SK-N-SH treated with all-trans-retinoic acid at 6 μM for 48 hours (cell line): ENCODE measurements around the gene DPAGT1.

Experiments
- ATAC-seq: fragments of 200-7000 bp; cut with Tn5 transposase; 3 replicates; pipeline ENCODE4 v1.9.1; 2020; ENCODE audit warnings: mild to moderate bottlenecking, moderate library complexity
- ARNTL ChIP-seq: fragments of 450-650 bp; formaldehyde crosslinking; IDR thresholded peaks from 2 replicates; pipeline ENCODE4 v1.5.0; 2020; ENCODE audit warnings: low read depth, mild to moderate bottlenecking, moderate library complexity, borderline replicate concordance
- BACH2 ChIP-seq: fragments of 250-450 bp; sonication (Bioruptor Pico); IDR thresholded peaks from 2 replicates; pipeline ENCODE4 v1.9.0; 2021; ENCODE audit warnings: mild to moderate bottlenecking, borderline replicate concordance
- CSDC2 ChIP-seq: fragments of 250-450 bp; sonication (Bioruptor Pico); IDR thresholded peaks from 2 replicates; pipeline ENCODE4 v1.5.0; 2020; ENCODE audit warnings: mild to moderate bottlenecking, moderate library complexity
- CSRNP3 ChIP-seq: fragments of 250-450 bp; sonication (Bioruptor Pico); IDR thresholded peaks from 2 replicates; pipeline ENCODE4 v1.5.1; 2021; ENCODE audit warnings: mild to moderate bottlenecking, moderate library complexity
- ESRRG ChIP-seq: fragments of 250-450 bp; sonication (Bioruptor Pico); IDR thresholded peaks from 2 replicates; pipeline ENCODE4 v1.6.1; 2021; ENCODE audit warnings: mild to moderate bottlenecking
- GLIS3 ChIP-seq: fragments of 250-450 bp; sonication (Bioruptor Pico); IDR thresholded peaks from 2 replicates; pipeline ENCODE4 v1.5.0; 2020; ENCODE audit warnings: mild to moderate bottlenecking, moderate library complexity
- ISL1 ChIP-seq: fragments of 250-450 bp; sonication (Bioruptor Pico); IDR thresholded peaks from 2 replicates; pipeline ENCODE4 v2.1.2; 2022; ENCODE audit warnings: mild to moderate bottlenecking, moderate library complexity
- OSR1 ChIP-seq: fragments of 250-450 bp; sonication (Bioruptor Pico); IDR thresholded peaks from 2 replicates; pipeline ENCODE4 v1.8.0; 2022; ENCODE audit warnings: moderate library complexity, mild to moderate bottlenecking, inconsistent platforms
- PATZ1 ChIP-seq: fragments of 250-450 bp; sonication (Bioruptor Pico); IDR thresholded peaks from 2 replicates; pipeline ENCODE4 v1.8.0; 2020; ENCODE audit warnings: mild to moderate bottlenecking, moderate library complexity, borderline replicate concordance
- PPARA ChIP-seq: fragments of 250-450 bp; sonication (Bioruptor Pico); IDR thresholded peaks from 2 replicates; pipeline ENCODE4 v1.5.0; 2020; ENCODE audit warnings: mild to moderate bottlenecking, borderline replicate concordance
- RARB ChIP-seq: fragments of 250-450 bp; sonication (Bioruptor Pico); IDR thresholded peaks from 2 replicates; pipeline ENCODE4 v1.8.0; 2021; ENCODE audit warnings: mild to moderate bottlenecking, moderate library complexity
- TCF4 ChIP-seq: fragments of 250-450 bp; sonication (Bioruptor Pico); IDR thresholded peaks from 2 replicates; pipeline ENCODE4 v1.8.0; 2021; ENCODE audit warnings: mild to moderate bottlenecking, moderate library complexity, borderline replicate concordance
- TOX ChIP-seq: fragments of 250-450 bp; sonication (Bioruptor Pico); IDR thresholded peaks from 2 replicates; pipeline ENCODE4 v1.8.0; 2021; ENCODE audit warnings: mild to moderate bottlenecking, moderate library complexity, borderline replicate concordance
- TSHZ2 ChIP-seq: fragments of 250-450 bp; sonication (Bioruptor Pico); IDR thresholded peaks from 2 replicates; pipeline ENCODE4 v1.5.0; 2020; ENCODE audit warnings: mild to moderate bottlenecking, moderate library complexity
- ZC3H10 ChIP-seq: fragments of 250-450 bp; sonication (Bioruptor Pico); IDR thresholded peaks from 2 replicates; pipeline ENCODE4 v1.5.1; 2021; ENCODE audit warnings: mild to moderate bottlenecking, moderate library complexity
- ZFP3 ChIP-seq: fragments of 250-450 bp; sonication (Bioruptor Pico); IDR thresholded peaks from 2 replicates; pipeline ENCODE4 v1.5.0; 2020; ENCODE audit warnings: mild to moderate bottlenecking, moderate library complexity
- ZFP30 ChIP-seq: fragments of 450-650 bp; formaldehyde crosslinking; IDR thresholded peaks from 2 replicates; pipeline ENCODE4 v1.5.0; 2022; ENCODE audit warnings: mild to moderate bottlenecking, moderate library complexity
- ZNF565 ChIP-seq: fragments of 450-650 bp; formaldehyde crosslinking; conservative IDR thresholded peaks from 2 replicates; pipeline ENCODE4 v1.5.0; 2020; ENCODE audit warnings: low read depth, mild to moderate bottlenecking, moderate library complexity
- ZNF70 ChIP-seq: fragments of 450-650 bp; formaldehyde crosslinking; IDR thresholded peaks from 2 replicates; pipeline ENCODE4 v1.5.0; 2020; ENCODE audit warnings: mild to moderate bottlenecking, moderate library complexity
- ZNF8 ChIP-seq: fragments of 450-650 bp; formaldehyde crosslinking; IDR thresholded peaks from 2 replicates; pipeline ENCODE4 v1.5.0; 2020; ENCODE audit warnings: mild to moderate bottlenecking, moderate library complexity
- TF ChIP-seq, protein P1 (sequence below): fragments of 250-450 bp; sonication (Bioruptor Pico); IDR thresholded peaks from 2 replicates; pipeline ENCODE4 v1.8.0; 2021; ENCODE audit warnings: low read depth, mild to moderate bottlenecking, moderate library complexity, borderline replicate concordance

The DPAGT1 gene

GRCh38 chr11:119051440-119052162 is 50.1 kb downstream of the DPAGT1 start:
- ATAC-seq = no peak

DNA sequence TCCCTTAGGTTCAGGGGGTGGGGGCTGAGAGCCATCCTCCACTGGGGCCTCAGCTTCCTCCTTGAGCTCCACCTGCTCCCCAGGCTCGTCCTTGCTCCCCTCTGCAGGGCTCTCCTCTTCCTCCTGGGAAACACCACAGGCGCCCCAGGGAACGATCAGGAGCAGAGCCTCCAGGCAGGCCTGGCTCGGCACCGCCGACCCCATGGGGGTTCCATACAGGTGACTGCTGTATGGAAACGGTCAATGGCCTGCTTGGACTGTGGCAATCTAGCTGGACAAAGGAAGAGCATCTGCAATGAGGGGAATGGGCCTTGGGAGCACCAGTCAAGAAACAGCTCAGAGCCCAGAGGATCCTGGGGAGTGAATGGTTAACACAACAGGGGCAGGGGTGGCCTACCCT is 52.6 kb downstream of the DPAGT1 start:
- TF ChIP-seq RARB (CRISPR knock-in tag) (no peak), TSHZ2 (CRISPR knock-in tag) (no peak), ZFP3 (CRISPR knock-in tag) (no peak), PPARA (CRISPR knock-in tag) (no peak), GLIS3 (CRISPR knock-in tag) (no peak), CSRNP3 (CRISPR knock-in tag) (no peak), PATZ1 (no peak), ESRRG (CRISPR knock-in tag) (no peak)
- TF ChIP-seq, protein P1, sequence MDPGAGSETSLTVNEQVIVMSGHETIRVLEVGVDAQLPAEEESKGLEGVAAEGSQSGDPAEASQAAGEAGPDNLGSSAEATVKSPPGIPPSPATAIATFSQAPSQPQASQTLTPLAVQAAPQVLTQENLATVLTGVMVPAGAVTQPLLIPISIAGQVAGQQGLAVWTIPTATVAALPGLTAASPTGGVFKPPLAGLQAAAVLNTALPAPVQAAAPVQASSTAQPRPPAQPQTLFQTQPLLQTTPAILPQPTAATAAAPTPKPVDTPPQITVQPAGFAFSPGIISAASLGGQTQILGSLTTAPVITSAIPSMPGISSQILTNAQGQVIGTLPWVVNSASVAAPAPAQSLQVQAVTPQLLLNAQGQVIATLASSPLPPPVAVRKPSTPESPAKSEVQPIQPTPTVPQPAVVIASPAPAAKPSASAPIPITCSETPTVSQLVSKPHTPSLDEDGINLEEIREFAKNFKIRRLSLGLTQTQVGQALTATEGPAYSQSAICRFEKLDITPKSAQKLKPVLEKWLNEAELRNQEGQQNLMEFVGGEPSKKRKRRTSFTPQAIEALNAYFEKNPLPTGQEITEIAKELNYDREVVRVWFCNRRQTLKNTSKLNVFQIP = no peak
- no peak for ATAC-seq

More at GRCh38 chr11:119051440-119052162, 50.1 kb downstream of the DPAGT1 start:
- TF ChIP-seq TSHZ2 (CRISPR knock-in tag) (no peak), PPARA (CRISPR knock-in tag) (no peak), ZNF565 (no peak), ZFP3 (CRISPR knock-in tag) (no peak), ZFP30 (no peak), ISL1 (CRISPR knock-in tag) (no peak), PATZ1 (no peak), RARB (CRISPR knock-in tag) (no peak), ZC3H10 (CRISPR knock-in tag) (no peak), TOX (CRISPR knock-in tag) (no peak), CSDC2 (no peak), ZNF70 (CRISPR knock-in tag) (no peak), GLIS3 (CRISPR knock-in tag) (no peak), BACH2 (CRISPR knock-in tag) (no peak), OSR1 (CRISPR knock-in tag) (no peak), TCF4 (CRISPR knock-in tag) (no peak), ZNF8 (CRISPR knock-in tag) (no peak), ARNTL (CRISPR knock-in tag) (no peak)
- TF ChIP-seq, protein P1 = no peak
- TF ChIP-seq, all 23 proteins: peak for 0
